ENCODE data around the gene ACSF3.

DNA sequence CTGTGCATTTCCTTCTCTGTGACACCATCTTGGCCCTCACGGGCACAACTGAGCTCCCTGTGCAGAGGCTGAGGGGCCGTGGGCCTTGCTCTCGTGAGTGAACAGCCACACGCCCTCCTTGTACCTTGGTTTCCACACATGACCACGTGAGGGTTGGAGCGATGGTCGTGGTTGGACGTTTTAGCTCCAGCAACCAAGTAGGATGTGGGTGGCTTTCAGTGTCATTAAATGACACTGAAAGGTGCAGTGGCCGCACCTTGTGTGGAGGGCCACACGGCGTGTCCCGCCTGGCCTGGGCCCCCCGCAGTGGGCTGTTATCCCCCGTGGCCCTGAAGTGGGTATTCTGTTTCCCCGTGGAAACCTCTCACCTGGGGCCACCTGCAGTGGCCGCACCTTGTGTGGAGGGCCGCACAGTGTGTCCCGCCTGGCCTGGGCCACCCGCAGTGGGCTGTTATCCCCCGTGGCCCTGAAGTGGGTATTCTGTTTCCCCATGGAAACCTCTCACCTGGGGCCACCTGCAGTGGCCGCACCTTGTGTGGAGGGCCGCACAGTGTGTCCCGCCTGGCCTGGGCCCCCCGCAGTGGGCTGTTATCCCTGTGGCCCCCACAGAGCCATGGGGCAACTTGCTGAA lies 28.2 kb downstream of the ACSF3 start:
- TF ChIP-seq, protein P1, sequence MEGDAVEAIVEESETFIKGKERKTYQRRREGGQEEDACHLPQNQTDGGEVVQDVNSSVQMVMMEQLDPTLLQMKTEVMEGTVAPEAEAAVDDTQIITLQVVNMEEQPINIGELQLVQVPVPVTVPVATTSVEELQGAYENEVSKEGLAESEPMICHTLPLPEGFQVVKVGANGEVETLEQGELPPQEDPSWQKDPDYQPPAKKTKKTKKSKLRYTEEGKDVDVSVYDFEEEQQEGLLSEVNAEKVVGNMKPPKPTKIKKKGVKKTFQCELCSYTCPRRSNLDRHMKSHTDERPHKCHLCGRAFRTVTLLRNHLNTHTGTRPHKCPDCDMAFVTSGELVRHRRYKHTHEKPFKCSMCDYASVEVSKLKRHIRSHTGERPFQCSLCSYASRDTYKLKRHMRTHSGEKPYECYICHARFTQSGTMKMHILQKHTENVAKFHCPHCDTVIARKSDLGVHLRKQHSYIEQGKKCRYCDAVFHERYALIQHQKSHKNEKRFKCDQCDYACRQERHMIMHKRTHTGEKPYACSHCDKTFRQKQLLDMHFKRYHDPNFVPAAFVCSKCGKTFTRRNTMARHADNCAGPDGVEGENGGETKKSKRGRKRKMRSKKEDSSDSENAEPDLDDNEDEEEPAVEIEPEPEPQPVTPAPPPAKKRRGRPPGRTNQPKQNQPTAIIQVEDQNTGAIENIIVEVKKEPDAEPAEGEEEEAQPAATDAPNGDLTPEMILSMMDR (IDR thresholded peaks at IDR 0.05; ENCODE audit: low read depth, low read length, missing input control): no peak
- TF ChIP-seq, protein P2, sequence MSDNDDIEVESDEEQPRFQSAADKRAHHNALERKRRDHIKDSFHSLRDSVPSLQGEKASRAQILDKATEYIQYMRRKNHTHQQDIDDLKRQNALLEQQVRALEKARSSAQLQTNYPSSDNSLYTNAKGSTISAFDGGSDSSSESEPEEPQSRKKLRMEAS (IDR thresholded peaks at IDR 0.05): no peak
- TF ChIP-seq TAF1 (conservative IDR thresholded peaks at IDR 0.05): no peak
- no peak for TF ChIP-seq ATF3 (IDR thresholded peaks at IDR 0.05)
- no peak for TF ChIP-seq GABPA (IDR thresholded peaks at IDR 0.05 in 1 of 2, conservative IDR thresholded peaks at IDR 0.05 in 1 of 2)
- TF ChIP-seq REST (IDR thresholded peaks at IDR 0.05): no peak
- no peak for TF ChIP-seq YY1 (IDR thresholded peaks at IDR 0.05)
- TF ChIP-seq FOXA1 (IDR thresholded peaks at IDR 0.05): no peak
- TF ChIP-seq RAD21 (IDR thresholded peaks at IDR 0.05): no peak
- no peak for TF ChIP-seq JUND (IDR thresholded peaks at IDR 0.05)
- TF ChIP-seq ZBTB33 (IDR thresholded peaks at IDR 0.05): no peak
- TF ChIP-seq EGR1 (IDR thresholded peaks at IDR 0.05; ENCODE audit: low read depth in 2 of 2): no peak
